Measurements from ENCODE around the gene SIAH2.
"Not testable (repeated sequence)": the region's sequence is repeated elsewhere in the genome, so short reads cannot be mapped to it uniquely, and the experiment has no call there.

SIAH2 gene, protein sequence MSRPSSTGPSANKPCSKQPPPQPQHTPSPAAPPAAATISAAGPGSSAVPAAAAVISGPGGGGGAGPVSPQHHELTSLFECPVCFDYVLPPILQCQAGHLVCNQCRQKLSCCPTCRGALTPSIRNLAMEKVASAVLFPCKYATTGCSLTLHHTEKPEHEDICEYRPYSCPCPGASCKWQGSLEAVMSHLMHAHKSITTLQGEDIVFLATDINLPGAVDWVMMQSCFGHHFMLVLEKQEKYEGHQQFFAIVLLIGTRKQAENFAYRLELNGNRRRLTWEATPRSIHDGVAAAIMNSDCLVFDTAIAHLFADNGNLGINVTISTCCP

DNA sequence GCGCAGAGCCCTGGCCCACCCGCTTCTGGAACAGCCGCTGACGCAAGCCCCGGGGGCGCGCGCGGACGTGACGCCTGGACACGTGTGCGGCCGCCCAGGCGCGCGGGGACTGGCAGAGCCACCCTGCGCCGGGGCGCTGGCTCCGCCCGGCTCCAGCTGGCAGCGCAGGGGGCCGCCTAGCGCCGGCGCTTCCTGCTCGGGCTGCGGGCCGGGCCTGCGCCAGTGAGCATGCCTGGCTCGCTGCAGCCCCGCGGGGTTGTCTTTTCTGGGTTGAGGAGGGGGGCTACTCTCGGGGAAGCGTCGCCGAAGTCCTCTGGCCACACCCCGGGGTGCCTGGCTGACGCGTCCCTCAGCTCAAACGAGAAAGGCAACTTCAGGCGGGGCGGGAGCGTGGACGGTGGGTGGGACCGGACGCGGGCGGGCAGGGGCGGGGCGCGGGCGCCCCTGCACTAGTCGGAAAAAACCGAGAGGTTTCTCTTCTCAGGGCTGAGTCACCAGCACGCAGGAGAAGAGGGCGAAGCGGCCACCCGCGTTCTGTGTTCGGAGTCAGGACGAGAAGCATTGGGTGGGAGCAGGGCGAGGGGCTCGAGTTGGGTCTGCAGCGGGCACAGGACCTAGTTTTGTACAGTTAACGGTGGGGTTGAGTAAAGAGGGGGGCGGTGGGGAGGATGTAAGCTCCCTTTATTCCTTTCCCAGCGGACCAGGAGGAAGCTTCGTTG is at the start of gene SIAH2:
SIAH2 (minus strand) TSS at position 48 of the 719 bp plus-strand sequence. CDS start 320 bp downstream, outside the sequence.
- DNase-seq, result peak; percentile 100

DNA sequence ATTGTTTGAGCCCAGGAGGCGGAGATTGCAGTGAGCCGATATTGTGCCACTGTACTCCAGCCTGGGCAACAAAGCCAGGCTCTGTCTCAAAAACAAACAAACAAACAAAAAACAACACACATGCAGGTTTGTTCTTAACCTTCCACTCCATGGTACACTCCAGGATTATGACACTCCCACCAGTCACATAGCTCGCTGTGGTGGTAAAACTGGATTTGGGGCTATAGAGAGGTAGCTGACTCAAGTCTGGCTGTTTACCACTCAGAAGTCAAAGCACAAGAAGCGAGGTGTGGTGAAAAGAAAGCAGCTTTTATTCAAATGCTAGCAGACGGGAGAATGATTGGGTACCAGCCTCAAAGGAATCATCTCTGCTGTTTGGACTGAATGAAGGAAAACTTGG is 49.0 kb upstream of the SIAH2 start:
- DNase-seq, result no peak

DNA sequence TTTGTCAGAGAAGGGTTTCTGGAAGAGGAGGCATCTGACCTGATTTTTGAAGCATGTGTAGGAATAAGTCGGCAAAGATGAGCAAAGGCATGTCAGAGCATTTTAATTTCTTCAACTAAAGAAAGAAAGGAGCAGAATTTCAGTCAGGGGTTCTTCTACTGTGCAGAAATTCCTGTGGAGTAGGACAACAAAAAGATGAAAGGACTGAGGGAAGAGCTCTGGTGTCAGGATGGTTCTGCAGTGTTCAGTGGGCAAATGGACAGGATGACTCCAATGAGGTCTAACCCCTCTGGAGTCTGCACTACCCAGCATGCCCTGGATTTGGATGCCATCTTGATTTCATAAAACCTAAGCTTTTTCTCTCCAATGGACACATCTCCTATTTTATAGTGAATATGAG is 47.7 kb upstream of the SIAH2 start:
- no peak for DNase-seq

DNA sequence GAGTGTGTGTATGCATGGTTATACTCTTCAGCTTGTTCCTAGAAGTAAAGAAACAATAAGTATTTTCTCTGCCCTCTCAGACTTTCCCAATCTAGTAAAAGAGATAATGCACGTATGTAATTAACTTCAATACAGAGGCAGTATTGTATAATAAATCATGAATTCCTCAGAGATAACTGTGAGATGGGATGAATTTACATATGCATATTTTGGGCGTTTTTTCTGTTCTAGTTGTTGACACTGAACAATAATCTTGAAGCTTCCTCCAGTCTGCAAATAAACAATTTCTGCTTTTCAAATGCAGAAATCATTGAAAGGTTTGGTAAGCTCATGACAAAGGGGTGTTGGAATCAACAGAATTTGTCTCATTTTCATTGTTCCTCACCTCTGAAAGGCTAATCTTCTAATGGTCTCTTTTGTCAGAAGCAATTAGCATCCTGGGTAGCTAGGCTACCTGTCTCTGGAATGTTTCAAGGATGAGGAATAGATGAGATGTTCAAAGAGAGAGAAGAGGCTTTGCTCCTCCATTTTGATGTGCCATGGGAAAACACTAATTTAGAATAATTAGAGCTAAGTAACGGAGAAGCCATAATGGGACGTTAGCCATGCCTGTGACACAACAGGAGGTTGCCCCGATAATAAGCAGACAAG is 43.3 kb upstream of the SIAH2 start:
- DNase-seq, result no peak

- no peak for DNase-seq
Measured at GRCh38 chr3:150805354-150805753, 42.4 kb upstream of the SIAH2 start.

GRCh38 chr3:150803440-150803985 is 40.5 kb upstream of the SIAH2 start:
- DNase-seq, result no peak

- DNase-seq, result no peak
Measured at GRCh38 chr3:150800722-150801121, 37.8 kb upstream of the SIAH2 start.

- DNase-seq, result no peak
Measured at GRCh38 chr3:150798122-150798618, 35.2 kb upstream of the SIAH2 start.

DNA sequence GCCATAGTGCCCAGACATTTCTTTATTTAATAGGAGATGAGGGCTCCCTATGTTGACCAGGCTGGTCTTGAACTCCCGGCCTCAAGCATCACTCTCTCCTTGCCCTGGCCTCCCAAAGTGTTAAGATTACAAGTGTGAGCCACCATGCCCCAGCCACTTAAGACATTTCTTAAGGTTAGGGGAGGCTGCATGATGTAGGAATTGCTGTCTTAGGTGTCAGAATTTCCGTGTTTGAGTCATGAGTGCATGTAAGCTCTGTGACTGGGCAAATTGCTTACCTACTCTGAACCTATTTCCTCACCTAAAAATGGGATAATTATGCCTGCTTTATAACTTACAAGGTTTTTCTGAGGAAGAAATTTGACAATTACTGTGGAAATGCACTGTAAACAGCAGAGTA is 34.2 kb upstream of the SIAH2 start:
- no peak for DNase-seq

DNA sequence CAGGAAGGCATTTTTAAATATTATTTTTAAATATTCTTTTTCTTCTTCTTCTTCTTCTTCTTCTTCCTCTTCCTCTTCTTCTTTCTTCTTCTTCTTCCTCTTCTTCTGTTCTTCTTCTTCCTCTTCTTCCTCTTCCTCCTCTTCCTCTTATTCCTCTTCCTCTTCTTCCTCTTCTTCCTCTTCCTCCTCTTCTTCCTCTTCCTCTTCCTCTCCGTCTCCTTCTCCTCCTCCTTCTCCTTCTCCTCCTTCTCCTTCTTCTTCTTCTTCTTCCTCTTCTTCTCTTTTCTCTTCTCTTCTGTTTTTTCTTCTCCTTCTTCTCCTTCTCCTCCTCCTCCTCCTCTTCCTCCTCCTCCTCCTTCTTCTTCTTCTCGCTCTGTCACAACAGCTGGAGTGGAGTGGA is 33.6 kb upstream of the SIAH2 start:
- DNase-seq, result not testable (repeated sequence)

DNA sequence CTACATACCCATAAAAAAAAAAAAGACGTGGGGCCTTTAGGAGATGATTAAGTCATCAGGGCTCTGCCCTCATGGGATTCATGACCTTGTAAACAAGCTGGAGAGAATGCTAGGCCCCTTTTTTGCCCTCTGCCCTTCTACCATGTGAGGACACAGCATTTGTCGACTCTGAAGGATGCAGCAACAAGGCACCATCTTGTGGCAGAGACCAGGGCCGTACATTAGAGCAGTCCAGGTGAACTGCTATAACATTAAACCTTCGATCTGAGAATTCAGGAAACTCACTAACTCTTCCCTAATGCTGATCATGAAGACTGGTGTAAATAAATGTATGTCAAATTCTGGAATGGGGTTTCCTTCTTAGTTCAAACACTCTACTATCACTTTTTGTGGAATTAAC is 30.7 kb upstream of the SIAH2 start:
- no peak for DNase-seq

DNA sequence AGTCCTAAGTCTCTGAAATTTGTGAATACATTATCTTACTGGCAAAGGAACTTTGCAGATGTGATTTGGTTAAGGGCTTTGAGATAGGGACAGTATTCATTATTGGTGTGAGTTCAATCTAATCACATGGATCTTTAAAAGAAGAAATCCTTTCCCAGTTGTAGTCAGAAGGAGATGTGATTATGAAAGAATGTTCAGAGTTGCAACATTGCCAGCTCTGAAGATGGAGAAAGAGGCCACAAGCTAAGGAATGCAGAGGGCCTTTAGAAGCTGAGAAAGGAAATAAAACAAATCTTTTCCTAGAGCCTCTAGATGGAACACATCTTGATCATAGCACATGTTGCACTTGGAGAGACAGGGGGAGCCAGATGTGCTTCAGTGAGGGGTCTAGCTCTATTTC is 27.7 kb upstream of the SIAH2 start:
- DNase-seq, result no peak

- DNase-seq, result no peak
Measured at GRCh38 chr3:150789451-150789850, 26.5 kb upstream of the SIAH2 start.

DNA sequence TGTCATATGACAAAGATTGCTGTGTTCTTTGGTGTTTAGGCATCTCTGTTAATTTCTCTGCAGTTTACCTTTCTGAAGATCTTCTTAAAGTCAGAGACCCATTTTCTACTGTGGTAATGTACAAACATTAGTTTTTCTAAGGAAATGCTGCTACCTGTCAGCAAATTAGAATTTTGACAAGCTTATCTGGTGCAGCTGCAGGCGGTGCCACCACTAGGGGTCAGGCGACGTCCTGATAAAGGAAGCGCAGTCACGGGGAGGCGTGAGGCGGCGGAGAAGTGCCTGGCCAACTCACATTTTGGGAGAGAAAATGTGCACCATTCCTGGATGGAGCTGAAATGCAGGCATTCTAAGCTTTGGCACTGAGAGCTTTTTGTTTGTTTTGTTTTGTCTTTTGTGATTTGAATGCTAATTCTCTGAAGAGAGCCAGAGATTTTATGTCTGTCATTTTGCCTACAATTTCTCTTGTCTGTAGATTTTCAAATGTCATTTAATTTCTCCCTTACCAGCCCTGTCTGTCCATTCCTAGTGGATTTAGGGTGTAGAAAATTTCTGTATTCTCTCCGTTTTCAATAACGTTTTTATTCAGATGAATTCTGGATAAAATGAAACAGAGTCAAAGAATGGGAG is 24.9 kb upstream of the SIAH2 start:
- peak; percentile 61 for DNase-seq

DNA sequence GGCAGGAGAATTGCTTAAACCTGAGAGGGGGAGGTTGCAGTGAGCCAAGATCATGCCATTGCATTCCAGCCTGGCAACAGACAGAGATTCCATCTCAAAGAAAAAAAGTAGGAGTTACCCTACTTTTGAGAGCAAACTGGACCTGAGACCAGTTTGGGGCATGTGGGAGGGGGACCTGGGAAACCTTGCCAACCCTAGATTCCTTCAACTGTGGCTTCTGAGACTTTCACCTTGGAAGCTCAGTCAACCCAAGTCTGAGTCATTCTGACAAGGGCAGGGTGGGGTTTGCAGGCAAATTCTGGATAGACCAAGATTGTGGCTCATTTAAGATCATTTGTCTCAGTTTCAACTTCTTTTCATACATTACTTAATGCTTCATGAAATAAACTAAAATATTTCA is 23.8 kb upstream of the SIAH2 start:
- DNase-seq, result no peak

GRCh38 chr3:150784747-150785125 is 21.8 kb upstream of the SIAH2 start:
- DNase-seq, result no peak

- DNase-seq, result no peak
Measured at GRCh38 chr3:150783920-150784746, 21.2 kb upstream of the SIAH2 start.

DNA sequence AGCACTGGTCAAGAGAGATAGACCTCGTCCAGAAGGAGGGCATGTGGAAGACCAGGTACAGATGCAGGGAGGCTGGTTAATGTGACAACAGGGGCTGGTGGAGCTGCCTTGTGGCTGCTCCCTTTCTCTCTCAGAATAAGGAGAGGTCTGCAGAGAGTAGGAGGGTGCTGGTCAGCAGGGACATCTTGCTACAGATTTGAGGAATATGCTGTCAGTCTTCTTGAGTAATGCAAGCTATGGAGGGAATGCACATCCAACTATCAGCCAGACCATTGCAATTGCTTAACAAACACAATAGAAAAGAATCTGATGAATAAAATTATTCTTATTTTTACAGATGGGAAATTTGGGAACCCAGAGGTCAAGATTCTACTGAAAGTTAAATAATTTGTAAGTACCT is 20.3 kb upstream of the SIAH2 start:
- DNase-seq, result no peak

GRCh38 chr3:150779402-150779858 is 16.5 kb upstream of the SIAH2 start:
- no peak for DNase-seq

DNA sequence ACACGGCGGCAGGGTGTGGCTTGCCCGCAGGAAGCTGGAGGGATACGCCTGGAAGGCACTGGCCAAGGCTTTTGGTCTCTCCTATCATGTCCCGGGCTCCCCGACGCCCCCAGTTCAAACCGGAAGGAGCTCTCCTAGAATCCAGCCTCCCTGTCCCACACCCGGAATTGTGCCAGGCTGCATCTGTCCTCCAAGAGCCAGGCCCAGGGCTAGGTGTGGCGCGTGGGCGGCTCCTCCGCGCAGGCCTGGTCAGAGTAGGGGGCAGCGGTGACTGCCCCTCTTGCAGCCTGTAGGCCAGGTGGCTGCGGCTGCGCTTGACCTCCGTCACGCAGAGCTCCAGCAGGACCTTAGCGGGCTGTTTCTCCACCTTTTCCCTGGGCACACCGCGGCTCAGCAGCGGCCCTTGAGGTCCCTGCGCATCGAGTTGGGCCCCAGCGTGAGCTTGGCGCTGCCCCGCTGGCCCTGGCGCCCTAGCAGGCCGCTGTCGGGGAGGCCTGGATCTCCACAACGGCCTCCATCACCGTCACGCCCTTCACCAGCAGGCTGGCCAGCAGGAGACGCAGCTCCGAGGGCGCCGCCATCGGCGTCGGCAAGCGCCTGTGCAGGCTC is 15.9 kb upstream of the SIAH2 start:
- no peak for DNase-seq

DNA sequence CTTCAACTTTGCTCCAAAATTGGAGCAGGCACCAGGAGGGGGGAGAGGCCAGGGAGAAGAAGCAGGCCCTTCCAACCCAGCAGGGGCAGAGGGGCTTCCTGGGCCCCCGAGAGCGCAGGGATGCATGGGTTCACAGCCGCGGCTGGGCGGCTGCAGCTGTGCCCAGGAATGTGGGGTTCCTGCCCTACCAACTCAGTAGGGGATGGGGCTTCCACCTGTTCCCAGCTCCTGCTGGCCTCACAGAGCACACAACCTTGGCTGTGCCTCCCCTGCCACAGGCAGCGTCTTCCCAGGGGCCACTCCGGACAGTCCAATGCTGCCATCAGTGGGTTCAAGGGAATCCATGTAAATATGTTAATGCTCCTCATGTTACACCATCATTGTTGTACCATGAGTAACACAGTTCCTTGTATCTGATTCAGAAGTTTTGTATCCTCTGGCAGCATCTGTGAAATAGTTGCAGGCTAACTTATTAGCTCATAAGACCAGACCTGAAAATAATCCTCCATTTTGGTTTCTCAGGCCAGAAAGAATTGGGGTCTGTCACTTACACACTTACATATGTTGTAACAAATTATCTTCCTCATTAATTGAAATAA is 12.1 kb upstream of the SIAH2 start:
- peak; percentile 26 for DNase-seq
